ENCODE measurements around the gene ARID3A.

ARID3A gene

DNA sequence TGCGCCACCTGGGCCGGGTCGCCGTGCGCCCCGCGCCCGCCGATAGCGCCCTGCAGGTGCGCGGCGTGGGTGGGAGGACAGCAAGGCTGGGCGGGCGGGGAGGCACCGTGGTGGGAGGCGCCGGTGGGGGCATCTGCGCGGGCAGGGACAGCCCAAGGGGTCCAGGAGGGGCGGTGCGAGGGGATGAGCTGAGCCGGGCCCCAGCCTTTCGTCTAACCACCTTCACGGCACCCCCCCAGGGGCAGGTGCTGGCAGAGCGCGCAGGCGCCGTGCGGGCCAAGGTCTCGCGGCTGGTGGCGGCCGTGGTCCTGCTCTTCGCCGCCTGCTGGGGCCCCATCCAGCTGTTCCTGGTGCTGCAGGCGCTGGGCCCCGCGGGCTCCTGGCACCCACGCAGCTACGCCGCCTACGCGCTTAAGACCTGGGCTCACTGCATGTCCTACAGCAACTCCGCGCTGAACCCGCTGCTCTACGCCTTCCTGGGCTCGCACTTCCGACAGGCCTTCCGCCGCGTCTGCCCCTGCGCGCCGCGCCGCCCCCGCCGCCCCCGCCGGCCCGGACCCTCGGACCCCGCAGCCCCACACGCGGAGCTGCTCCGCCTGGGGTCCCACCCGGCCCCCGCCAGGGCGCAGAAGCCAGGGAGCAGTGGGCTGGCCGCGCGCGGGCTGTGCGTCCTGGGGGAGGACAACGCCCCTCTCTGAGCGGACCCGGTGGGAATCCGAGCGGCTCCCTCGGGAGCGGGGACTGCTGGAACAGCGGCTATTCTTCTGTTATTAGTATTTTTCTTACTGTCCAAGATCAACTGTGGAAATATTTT, 5.6 kb upstream of the ARID3A start:
- Histone ChIP-seq H3K4me1 (peaks cover 50 to 55% (median 52%) of the 10 kb centered on the region in 10 experiments), H3K4me3 (peak overlapping the region; percentile 25 to 56 (median 38); a peak in 15 of 20 replicates), H3K27me3 (peaks cover 59 to 76% (median 63%) of the 10 kb centered on the region in 11 experiments), H3K4me2 (peak overlapping the region; percentile 70 to 84 (median 77)), H4K20me1 (peaks cover 0 to 36% (median 23%) of the 10 kb centered on the region in 11 experiments; a peak in 17 of 22 replicates), H3K27ac (no peak overlapping the region), H3K9ac (peak overlapping the region in 5 of 11 experiments; percentile 5 to 42 (median 14); a peak in 4 of 22 replicates), H3K9me3 (replicated peaks in 1 of 11) (no peaks in the 10 kb centered on the region), H3K36me3 (no peaks in the 10 kb centered on the region)
- no peak for TF ChIP-seq Cebpa-rat (IDR thresholded peaks at IDR 0.05)

DNA sequence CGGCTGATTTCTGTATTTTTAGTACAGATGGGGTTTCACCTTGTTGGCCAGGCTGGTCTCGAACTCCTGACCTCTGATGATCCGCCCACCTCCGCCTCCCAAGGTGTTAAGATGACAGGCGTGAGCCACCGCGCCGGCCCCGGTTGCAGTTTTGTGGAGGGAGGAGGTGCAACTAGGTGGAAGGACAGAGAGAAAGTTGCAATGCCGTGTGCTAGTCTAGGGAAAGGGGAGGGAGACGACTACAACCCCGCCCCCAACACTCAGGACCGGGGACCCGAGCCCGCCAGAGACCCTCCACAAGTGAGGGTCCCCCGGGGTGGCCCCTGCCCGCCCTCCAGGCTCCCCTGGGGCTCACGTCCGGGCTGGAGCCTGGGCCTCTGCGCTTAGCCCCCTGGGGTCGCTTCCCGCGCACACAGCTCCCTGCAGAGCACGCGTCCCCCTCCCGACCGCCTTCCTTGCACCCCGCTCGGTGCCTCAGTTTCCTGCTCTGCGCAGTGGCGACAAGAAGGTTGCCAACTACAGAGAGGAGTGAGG, 1.2 kb upstream of the ARID3A start:
- TF ChIP-seq Cebpa-rat (IDR thresholded peaks at IDR 0.05), result no peak
- Histone ChIP-seq H3K4me1 (peaks cover 46 to 51% (median 48%) of the 10 kb centered on the region in 10 experiments), H4K20me1 (peaks cover 13 to 31% (median 17%) of the 10 kb centered on the region in 11 experiments; a peak in 18 of 22 replicates), H3K9ac (peak overlapping the region; percentile 92 to 99 (median 96)), H3K36me3 (peaks cover 1 to 13% (median 10%) of the 10 kb centered on the region in 11 experiments; a peak in 20 of 22 replicates), H3K27ac (peak overlapping the region; percentile 91 to 98 (median 96); a peak in 21 of 22 replicates), H3K4me2 (peak overlapping the region; percentile 79 to 99 (median 96)), H3K27me3 (peaks cover 19 to 32% (median 20%) of the 10 kb centered on the region in 11 experiments), H3K4me3 (peak overlapping the region; percentile 87 to 100 (median 100)), H3K9me3 (replicated peaks in 1 of 11) (no peaks in the 10 kb centered on the region)

DNA sequence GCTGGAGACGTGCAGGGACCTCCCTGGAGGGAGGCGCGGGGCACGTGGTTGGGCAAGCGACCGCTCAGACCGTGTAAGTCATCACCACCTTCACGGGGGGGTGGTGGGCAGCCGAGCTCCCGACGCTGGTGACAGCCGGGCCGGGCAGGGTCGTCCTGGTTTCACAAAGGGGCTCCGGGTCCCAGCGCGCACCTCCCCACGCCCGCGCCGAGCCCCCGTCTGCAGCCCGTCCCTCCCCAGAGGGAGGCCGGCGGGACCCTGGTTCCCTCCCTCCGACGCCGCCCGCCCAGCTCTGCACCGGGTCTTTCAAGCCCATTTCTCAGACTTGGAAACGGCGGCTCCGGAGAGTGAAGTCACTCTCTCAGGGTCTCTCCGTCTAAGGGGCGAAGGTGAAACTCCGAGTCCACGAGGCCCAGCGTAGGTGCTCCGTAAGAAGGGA, 729 bp upstream of the ARID3A start:
- peak overlapping the region; percentile 87 to 100 (median 100) for H3K4me3 ChIP-seq
- peak overlapping the region; percentile 91 to 98 (median 96) for H3K27ac ChIP-seq
- peak overlapping the region; percentile 92 to 99 (median 96) for H3K9ac ChIP-seq

DNA sequence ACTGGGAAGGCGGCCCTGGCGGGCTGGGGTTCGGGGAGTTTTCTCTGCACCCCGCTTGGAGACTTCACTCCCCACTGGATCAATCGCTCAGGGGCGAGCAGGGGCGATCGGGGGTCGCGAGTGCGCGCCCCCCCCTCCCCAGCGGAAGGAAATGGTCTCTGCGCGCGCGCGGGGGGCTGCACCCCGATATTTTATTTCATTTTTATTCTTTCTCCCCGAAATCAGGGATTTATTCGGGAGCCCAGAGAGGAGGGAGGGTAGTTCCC, 421 bp downstream of the ARID3A start:
- H3K4me3 ChIP-seq, result peak overlapping the region; percentile 87 to 100 (median 100)
- peaks cover 3 to 16% (median 3%) of the 10 kb centered on the region in 11 experiments for H3K27me3 ChIP-seq
- H3K4me1 ChIP-seq, result peaks cover 35 to 45% (median 39%) of the 10 kb centered on the region in 10 experiments
- peak overlapping the region; percentile 92 to 99 (median 96) for H3K9ac ChIP-seq
- peaks cover 8 to 29% (median 25%) of the 10 kb centered on the region in 11 experiments; a peak in 20 of 22 replicates for H3K36me3 ChIP-seq
- H3K27ac ChIP-seq, result peak overlapping the region; percentile 91 to 98 (median 96)
- no peak for TF ChIP-seq Cebpa-rat (IDR thresholded peaks at IDR 0.05)
- H4K20me1 ChIP-seq, result peaks cover 9 to 31% (median 25%) of the 10 kb centered on the region in 11 experiments; a peak in 17 of 22 replicates
- H3K4me2 ChIP-seq, result peak overlapping the region; percentile 44 to 97 (median 91)
- H3K9me3 ChIP-seq (replicated peaks in 1 of 11), result no peaks in the 10 kb centered on the region

More for the DNA sequence above, 729 bp upstream of the ARID3A start:
- Histone ChIP-seq H3K27me3 (peaks cover 14 to 27% (median 15%) of the 10 kb centered on the region in 11 experiments), H3K4me2 (peak overlapping the region; percentile 79 to 99 (median 96)), H3K36me3 (peaks cover 6 to 18% (median 15%) of the 10 kb centered on the region in 11 experiments; a peak in 20 of 22 replicates), H3K4me1 (peaks cover 42 to 49% (median 46%) of the 10 kb centered on the region in 10 experiments), H3K9me3 (replicated peaks in 1 of 11) (no peaks in the 10 kb centered on the region), H4K20me1 (peaks cover 9 to 30% (median 18%) of the 10 kb centered on the region in 11 experiments; a peak in 16 of 22 replicates)
- no peak for TF ChIP-seq Cebpa-rat (IDR thresholded peaks at IDR 0.05)

DNA sequence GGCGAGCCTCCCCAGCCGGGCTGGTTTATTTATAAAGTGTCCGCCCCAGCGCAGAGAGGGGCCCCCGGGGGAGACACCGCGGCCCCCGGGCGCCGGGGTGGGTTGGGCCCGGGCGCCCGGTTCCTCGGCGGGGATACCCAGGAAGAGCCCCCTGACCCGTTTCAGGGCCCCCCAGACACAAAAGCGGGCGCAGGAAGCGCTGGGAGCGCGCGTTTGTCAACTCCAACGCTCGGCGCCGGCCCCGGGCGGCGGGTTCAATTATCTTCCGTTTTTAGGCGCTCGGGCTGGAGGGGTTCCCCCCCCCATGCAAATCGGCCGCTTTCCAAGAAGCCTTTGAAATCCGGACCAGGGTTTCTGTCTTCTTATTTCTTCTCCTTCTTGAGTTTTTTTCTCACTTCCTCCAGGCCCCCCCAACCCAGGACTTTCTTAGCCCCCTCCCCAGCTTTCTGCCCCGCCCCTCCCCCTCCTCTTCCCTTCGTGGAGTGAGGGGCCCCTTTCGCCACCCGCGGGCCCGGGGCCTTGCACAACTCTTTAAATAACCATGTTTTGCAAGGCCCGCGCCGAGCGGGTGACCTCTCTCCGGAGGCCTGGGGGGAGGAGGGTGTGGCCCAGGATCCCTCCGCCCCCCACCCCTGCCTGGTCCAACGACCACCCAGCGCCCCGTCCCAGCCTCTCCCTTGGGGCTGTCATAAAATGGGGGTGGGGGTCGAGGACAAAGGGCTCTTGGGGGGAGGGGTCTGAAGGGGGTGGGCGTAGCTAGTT, 935 bp downstream of the ARID3A start:
- H3K27ac ChIP-seq, result peak overlapping the region; percentile 91 to 98 (median 96)

DNA sequence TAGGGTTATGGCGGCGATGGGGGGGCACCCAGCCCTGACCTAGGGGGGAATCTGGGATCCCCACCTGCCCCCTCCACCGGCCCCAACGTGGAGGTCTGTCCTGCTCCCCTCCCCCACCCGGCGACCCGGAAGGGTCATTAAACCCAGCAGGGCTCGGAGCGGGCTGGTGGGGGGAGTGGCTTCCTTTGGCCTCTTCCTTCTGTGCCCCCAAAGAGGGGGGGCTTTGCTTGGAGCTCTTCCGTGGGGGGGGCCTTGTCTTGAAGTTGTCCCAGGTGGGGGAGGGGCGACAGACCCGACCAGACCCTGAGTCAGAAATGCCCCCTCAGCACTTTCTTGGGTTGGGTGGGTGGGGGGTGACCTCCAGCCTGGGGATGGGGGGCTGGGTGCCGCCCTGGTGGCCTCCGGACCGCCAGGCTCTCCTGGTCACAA, 1.5 kb downstream of the ARID3A start:
- peaks cover 13 to 40% (median 30%) of the 10 kb centered on the region in 11 experiments; a peak in 20 of 22 replicates for H3K36me3 ChIP-seq
- peak overlapping the region; percentile 89 to 97 (median 94) for H3K4me2 ChIP-seq
- peaks cover 0 to 10% (median 0%) of the 10 kb centered on the region in 11 experiments; a peak in 6 of 22 replicates for H3K27me3 ChIP-seq
- H3K27ac ChIP-seq, result peak overlapping the region; percentile 91 to 98 (median 96); a peak in 21 of 22 replicates
- H4K20me1 ChIP-seq, result peaks cover 19 to 42% (median 36%) of the 10 kb centered on the region in 11 experiments; a peak in 21 of 22 replicates
- no peak for TF ChIP-seq Cebpa-rat (IDR thresholded peaks at IDR 0.05)
- no peaks in the 10 kb centered on the region for H3K9me3 ChIP-seq (replicated peaks in 1 of 11)
- peak overlapping the region; percentile 92 to 99 (median 96); a peak in 21 of 22 replicates for H3K9ac ChIP-seq
- H3K4me1 ChIP-seq, result peaks cover 42 to 56% (median 48%) of the 10 kb centered on the region in 10 experiments
- peak overlapping the region; percentile 87 to 100 (median 100) for H3K4me3 ChIP-seq

More for the DNA sequence above, 935 bp downstream of the ARID3A start:
- peaks cover 0 to 13% (median 0%) of the 10 kb centered on the region in 11 experiments; a peak in 6 of 22 replicates for H3K27me3 ChIP-seq
- peaks cover 13 to 36% (median 30%) of the 10 kb centered on the region in 11 experiments; a peak in 21 of 22 replicates for H4K20me1 ChIP-seq
- peaks cover 37 to 50% (median 42%) of the 10 kb centered on the region in 10 experiments for H3K4me1 ChIP-seq
- peak overlapping the region; percentile 92 to 99 (median 96) for H3K9ac ChIP-seq
- H3K9me3 ChIP-seq (replicated peaks in 1 of 11), result no peaks in the 10 kb centered on the region
- peak in 3 of 11 experiments; percentile 63 to 78 (median 77); a peak in 7 of 22 replicates for TF ChIP-seq Cebpa-rat (IDR thresholded peaks at IDR 0.05)
- peak overlapping the region; percentile 89 to 97 (median 94) for H3K4me2 ChIP-seq
- peaks cover 8 to 34% (median 27%) of the 10 kb centered on the region in 11 experiments; a peak in 20 of 22 replicates for H3K36me3 ChIP-seq
- peak overlapping the region; percentile 87 to 100 (median 100) for H3K4me3 ChIP-seq

DNA sequence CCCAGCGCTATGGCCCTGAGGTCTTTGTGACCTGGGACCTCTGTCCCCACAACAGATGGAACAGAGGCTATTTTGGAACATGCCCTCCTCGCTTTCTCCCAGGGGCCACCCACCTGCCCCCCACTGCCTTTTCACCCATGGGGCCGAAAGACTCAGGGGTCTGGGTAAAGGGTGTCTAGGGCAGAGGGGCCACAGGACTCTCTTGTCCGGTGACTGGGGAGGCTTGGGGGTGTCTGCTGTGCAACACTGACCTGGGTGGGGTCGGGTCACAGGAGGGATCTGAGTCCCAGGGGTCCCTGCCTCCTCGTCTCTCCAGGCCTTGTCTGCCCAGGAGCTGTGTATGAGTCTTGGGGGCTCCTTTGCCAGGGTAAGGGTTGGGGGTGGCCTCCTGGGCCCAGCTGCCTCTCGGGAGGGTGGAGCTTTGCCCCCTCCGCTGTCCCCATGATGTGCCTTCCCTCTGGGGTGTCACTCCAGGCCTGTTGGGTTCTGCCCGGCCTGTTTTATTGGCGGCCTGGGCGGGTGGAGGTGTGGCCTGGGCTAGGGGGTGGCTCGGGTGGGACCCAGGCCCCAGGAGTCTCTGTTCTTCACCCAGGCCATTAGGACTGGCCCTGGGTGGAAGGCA, 2.1 kb downstream of the ARID3A start:
- TF ChIP-seq Cebpa-rat (IDR thresholded peaks at IDR 0.05), result no peak
- H3K4me3 ChIP-seq, result peak overlapping the region; percentile 17 to 100 (median 100); a peak in 16 of 20 replicates
- peaks cover 25 to 48% (median 42%) of the 10 kb centered on the region in 11 experiments; a peak in 21 of 22 replicates for H4K20me1 ChIP-seq
- peaks cover 13 to 45% (median 30%) of the 10 kb centered on the region in 11 experiments; a peak in 20 of 22 replicates for H3K36me3 ChIP-seq
- H3K4me1 ChIP-seq, result peaks cover 48 to 61% (median 53%) of the 10 kb centered on the region in 10 experiments
- peak overlapping the region; percentile 89 to 97 (median 94) for H3K4me2 ChIP-seq
- H3K27me3 ChIP-seq, result peaks cover 0 to 5% (median 0%) of the 10 kb centered on the region in 11 experiments; a peak in 3 of 22 replicates
- H3K27ac ChIP-seq, result peak overlapping the region; percentile 91 to 98 (median 96); a peak in 20 of 22 replicates
- no peaks in the 10 kb centered on the region for H3K9me3 ChIP-seq (replicated peaks in 1 of 11)
- H3K9ac ChIP-seq, result peak overlapping the region; percentile 92 to 99 (median 96); a peak in 20 of 22 replicates
